Esophagus squamous epithelium (tissue), 4 donors: ENCODE results near the gene KRTAP10-2.

Source experiments
- CTCF ChIP-seq, 6 experiments: fragments of 450-650 bp in 4 of 6; fragments of 200-600 bp in 2 of 6; sonication (generic) in 2 of 6; IDR thresholded peaks; one replicate each; pipeline ENCODE4 v1.5.1; 2016 to 2019; ENCODE audit warnings: antibody characterized with exemption in 6 of 6, mild to moderate bottlenecking in 4 of 6, moderate library complexity in 4 of 6
- POLR2A ChIP-seq, 4 donors: fragments of 450-650 bp; IDR thresholded peaks; one replicate each; pipeline ENCODE4 v1.6.1; 2017; ENCODE audit warnings: antibody characterized with exemption in 4 of 4, mild to moderate bottlenecking in 4 of 4, moderate library complexity in 3 of 4

DNA sequence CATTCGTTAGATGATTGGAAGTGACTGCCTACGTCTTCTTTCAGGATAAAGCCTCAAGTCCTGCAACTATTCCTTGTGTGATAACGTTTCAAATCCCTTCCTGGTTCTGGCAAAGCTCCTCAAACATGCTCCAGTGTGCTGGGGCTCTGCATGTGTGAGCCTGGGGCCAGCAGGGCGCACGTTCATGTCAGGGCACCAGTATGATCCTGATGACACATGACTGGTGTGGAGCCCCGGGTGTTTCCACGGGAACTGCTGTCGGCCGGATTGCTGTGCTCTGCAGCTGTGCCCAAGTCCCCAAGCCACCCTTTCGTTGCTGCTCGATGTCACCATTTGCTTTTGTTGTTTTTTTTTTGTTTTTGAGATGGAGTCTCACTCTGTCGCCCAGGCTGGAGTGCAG lies 32.6 kb downstream of the KRTAP10-2 start:
- TF ChIP-seq CTCF (IDR thresholded peaks at IDR 0.05), result no peak
- no peak for TF ChIP-seq POLR2A (IDR thresholded peaks at IDR 0.05)
